GM23248 (cell line): ENCODE data around the gene SLC6A7. TPM values are rescaled to one million over a fixed set of nuclear protein-coding genes. Genes with fewer than 3 reads are reported as not detected.

ENCODE experiments used
- DNase-seq: peaks from one replicate; pipeline ENCODE4 v3.0.0-alpha.2; 2015
- H2AFZ ChIP-seq: fragments of 200-600 bp; sonication (generic); 2 replicates; pipeline ENCODE4 v1.6.1; 2016; ENCODE audit warnings: antibody characterized with exemption
- H3F3A ChIP-seq: fragments of 200-600 bp; sonication (generic); 2 replicates; pipeline ENCODE4 v1.6.1; 2016; ENCODE audit warnings: mild to moderate bottlenecking, antibody characterized with exemption, mixed run types; ENCODE audit not compliant: insufficient read depth
- H3K27ac ChIP-seq: fragments of 200-600 bp; sonication (generic); 2 replicates; pipeline ENCODE4 v1.5.1; 2016; ENCODE audit warnings: mild to moderate bottlenecking
- H3K27me3 ChIP-seq: fragments of 200-600 bp; sonication (generic); replicated peaks from 2 replicates; pipeline ENCODE4 v1.6.1; 2016; ENCODE audit warnings: mild to moderate bottlenecking; ENCODE audit not compliant: insufficient read depth
- H3K36me3 ChIP-seq: fragments of 200-600 bp; sonication (generic); 2 replicates; pipeline ENCODE4 v1.6.1; 2016; ENCODE audit warnings: low read depth, mild to moderate bottlenecking
- H3K4me1 ChIP-seq: fragments of 200-600 bp; sonication (generic); 2 replicates; pipeline ENCODE4 v1.6.1; 2016; ENCODE audit warnings: mild to moderate bottlenecking; ENCODE audit not compliant: insufficient read depth
- H3K4me2 ChIP-seq: fragments of 200-600 bp; sonication (generic); one replicate; pipeline ENCODE4 v1.6.1; 2016; ENCODE audit warnings: mild to moderate bottlenecking; ENCODE audit not compliant: unreplicated experiment
- H3K4me3 ChIP-seq: fragments of 200-600 bp; sonication (generic); 2 replicates; pipeline ENCODE4 v1.5.1; 2016; ENCODE audit warnings: mild to moderate bottlenecking
- H3K79me2 ChIP-seq: fragments of 200-600 bp; sonication (generic); 2 replicates; pipeline ENCODE4 v1.6.1; 2016; ENCODE audit warnings: mild to moderate bottlenecking; ENCODE audit not compliant: insufficient read depth
- H3K9ac ChIP-seq: fragments of 200-600 bp; sonication (generic); 2 replicates; pipeline ENCODE4 v1.6.1; 2016; ENCODE audit warnings: mild to moderate bottlenecking
- H3K9me2 ChIP-seq: fragments of 200-600 bp; sonication (generic); 2 replicates; pipeline ENCODE4 v1.6.1; 2016; ENCODE audit warnings: mixed run types, mild to moderate bottlenecking, moderate library complexity; ENCODE audit not compliant: insufficient read depth
- H3K9me3 ChIP-seq: fragments of 200-600 bp; sonication (generic); one replicate; pipeline ENCODE4 v1.6.1; 2017; ENCODE audit warnings: low read depth
- H4K20me1 ChIP-seq: fragments of 200-600 bp; sonication (generic); 2 replicates; pipeline ENCODE4 v1.6.0; 2016; ENCODE audit not compliant: insufficient read depth
- EZH2 ChIP-seq: fragments of 200-600 bp; sonication (generic); IDR thresholded peaks from 2 replicates; pipeline ENCODE4 v1.6.1; 2018; ENCODE audit warnings: antibody characterized with exemption, mild to moderate bottlenecking; ENCODE audit not compliant: insufficient read depth, poor library complexity, severe bottlenecking
- EZH2phosphoT487 ChIP-seq: fragments of 200-600 bp; sonication (generic); IDR thresholded peaks from 2 replicates; pipeline ENCODE4 v1.6.1; 2018; ENCODE audit warnings: antibody characterized with exemption, moderate library complexity, mild to moderate bottlenecking, low read depth; ENCODE audit not compliant: insufficient read depth
- WGBS, 2 experiments: methylation state at CpG; one replicate each; pipeline ENCODE4 v1.1.6; 2015 to 2017; ENCODE audit warnings: low lambda C conversion rate in 2 of 2, low coverage in 1 of 2; ENCODE audit errors: missing lambda C conversion rate in 2 of 2; 5-methylcytosine and 5-hydroxymethylcytosine counted together
- in situ Hi-C: fragments of 300-500 bp; cut with MboI; formaldehyde crosslinking; loops from 2 replicates; pipeline ENCODE4 v1.15.0; 2020
- polyA plus RNA-seq: library from polyadenylated mRNA; unstranded; fragments of >200 nt; fragmentation: Nextera tagmentation; extraction: Ambion mirVana; gene quantifications from 2 replicates; pipeline ENCODE4 v1.2.1, GENCODE V29; 2016
- total RNA-seq: library from RNA; depleted of rRNA; stranded (reverse); fragments of >200 nt; shearing (Covaris generic); gene quantifications from 2 replicates; pipeline ENCODE4 v1.2.3, GENCODE V29; 2014; rRNA removed

The SLC6A7 gene
- total RNA-seq, result not detected in 2 replicates
- polyA plus RNA-seq, result not detected in 2 replicates

DNA sequence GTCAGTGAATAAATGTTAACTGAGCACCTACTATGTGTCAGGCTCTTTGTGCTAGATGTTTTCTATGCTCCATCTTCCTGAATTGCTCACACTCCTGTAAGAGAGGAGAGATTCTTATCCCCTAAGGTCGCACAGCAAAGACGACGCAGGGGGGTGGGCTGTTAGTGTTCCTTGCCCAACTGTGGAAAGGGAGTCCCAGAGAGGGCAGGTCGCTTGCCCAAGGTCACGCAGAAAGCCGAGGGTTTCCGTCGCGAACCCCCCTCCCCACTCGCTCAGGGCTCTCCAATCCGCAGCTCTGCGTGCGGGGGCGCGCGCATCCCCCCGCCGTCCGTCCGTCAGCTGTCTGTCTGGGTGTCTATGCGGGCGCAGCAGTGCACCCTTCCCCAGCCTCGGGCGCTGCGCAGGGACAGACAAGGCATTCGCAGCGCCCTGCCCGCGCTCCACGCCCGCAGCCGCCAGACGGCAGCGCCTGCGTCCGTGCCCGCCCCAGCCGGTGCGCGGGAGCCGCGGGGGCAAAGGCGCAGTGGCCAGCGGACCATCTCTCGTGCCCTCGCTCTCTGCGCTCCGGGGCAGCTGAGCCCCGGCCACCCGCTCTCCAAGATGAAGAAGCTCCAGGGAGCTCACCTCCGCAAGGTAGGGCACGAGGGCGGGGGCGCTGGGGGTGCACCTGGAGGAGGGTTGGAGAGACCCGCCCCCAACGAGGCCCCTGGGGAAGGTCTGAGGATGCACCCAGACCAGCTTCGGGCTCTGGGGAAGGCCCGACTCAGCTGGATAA is at the start of gene SLC6A7:
Gene SLC6A7, plus strand, starts transcription at position 335 of the 775 bp plus-strand sequence. Its CDS starts 266 bp downstream, at position 601.
- Histone ChIP-seq H4K20me1 (no peaks in the 10 kb centered on the region), H3K36me3 (no peaks in the 10 kb centered on the region), H3K4me3 (no peak within 1 kb of the TSS), H3K9me2 (no peaks in the 10 kb centered on the region), H3K4me2 (peak within 1 kb of the TSS; percentile 57), H3K27ac (no peak within 1 kb of the TSS), H3F3A (no peaks in the 10 kb centered on the region), H3K9ac (no peak within 1 kb of the TSS), H2AFZ (no peak within 1 kb of the TSS), H3K27me3 (peaks cover 39% of the 10 kb centered on the region), H3K79me2 (no peaks in the 10 kb centered on the region), H3K9me3 (no peaks in the 10 kb centered on the region), H3K4me1 (no peaks in the 10 kb centered on the region)
- WGBS, 2 experiments, result 7 to 9% methylated on average over 46 to 58 of the region's 58 CpGs
- peak; percentile 34 for DNase-seq
- TF ChIP-seq EZH2phosphoT487, result no peak
- in situ Hi-C loops, result no loop called here

DNA sequence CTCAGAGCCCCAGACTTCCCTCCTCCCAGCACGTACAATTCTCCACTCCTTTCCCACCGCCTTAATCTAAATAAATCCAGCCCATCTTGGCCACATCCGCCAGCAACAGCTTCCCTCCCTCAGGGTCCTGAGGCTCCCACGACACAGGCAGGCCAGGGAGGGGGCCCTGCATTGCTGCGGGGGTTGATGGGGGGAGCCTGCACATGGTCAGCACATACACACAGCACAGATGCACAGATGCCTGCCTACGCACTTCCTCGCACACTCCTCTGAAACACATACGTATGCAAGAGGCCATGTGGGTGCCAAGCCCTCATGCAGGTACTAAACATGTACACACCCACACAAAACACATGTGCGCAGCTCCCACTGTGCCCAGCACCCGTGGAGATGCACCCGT is 49.0 kb upstream of the SLC6A7 start:
- 46 to 54% methylated on average over 10 to 11 of the region's 11 CpGs for WGBS, 2 experiments
- no peaks in the 10 kb centered on the region for H3K27me3 ChIP-seq
- no peak overlapping the region for H2AFZ ChIP-seq
- no peak overlapping the region for H3K4me2 ChIP-seq
- no peaks in the 10 kb centered on the region for H4K20me1 ChIP-seq
- H3K79me2 ChIP-seq, result peaks cover 65% of the 10 kb centered on the region
- H3K27ac ChIP-seq, result peak overlapping the region; percentile 94
- no peaks in the 10 kb centered on the region for H3K9me2 ChIP-seq
- in situ Hi-C loops, result no loop called here
- H3K4me3 ChIP-seq, result no peak overlapping the region
- H3K36me3 ChIP-seq, result no peaks in the 10 kb centered on the region
- H3K4me1 ChIP-seq, result peaks cover 86% of the 10 kb centered on the region
- TF ChIP-seq EZH2phosphoT487 (no peak), EZH2 (no peak)
- DNase-seq, result peak; percentile 36
- peaks cover 53% of the 10 kb centered on the region for H3F3A ChIP-seq
- H3K9ac ChIP-seq, result peak overlapping the region; percentile 79
- H3K9me3 ChIP-seq, result no peaks in the 10 kb centered on the region

DNA sequence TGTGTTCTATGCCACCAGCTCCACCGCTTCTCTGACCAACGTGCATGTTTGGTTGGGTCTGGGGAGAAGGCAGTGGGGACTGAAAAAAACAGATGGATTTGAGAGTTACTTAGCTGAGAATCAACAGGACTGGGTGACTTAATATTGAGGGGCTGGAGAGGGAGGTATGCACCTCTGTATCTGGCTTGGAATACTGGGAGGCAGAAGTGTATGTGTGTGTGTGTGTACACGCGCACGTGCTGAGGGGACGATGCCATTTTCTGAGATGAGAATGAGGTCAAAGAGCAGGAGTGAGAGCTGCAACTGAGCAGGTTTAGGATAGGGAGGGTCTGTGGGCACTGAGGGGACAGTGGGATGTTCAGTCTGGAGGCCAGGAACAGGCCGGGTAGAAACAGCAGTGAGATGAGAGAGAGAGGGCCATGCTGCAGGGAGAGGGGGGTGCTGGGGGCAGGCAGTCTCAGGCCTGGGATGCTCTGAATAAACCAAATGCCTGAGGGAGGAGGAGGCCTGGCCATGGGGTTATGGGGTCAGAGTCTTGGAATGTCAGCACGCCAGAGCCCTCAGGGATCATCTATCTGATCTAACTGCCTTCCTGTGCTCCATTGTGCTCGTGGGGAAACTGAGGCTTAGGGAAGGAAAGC is 48.2 kb upstream of the SLC6A7 start:
- no peak for TF ChIP-seq EZH2
- TF ChIP-seq EZH2phosphoT487, result no peak
- H4K20me1 ChIP-seq, result no peaks in the 10 kb centered on the region
- H3F3A ChIP-seq, result peaks cover 61% of the 10 kb centered on the region
- peak overlapping the region; percentile 94 for H3K27ac ChIP-seq
- no peaks in the 10 kb centered on the region for H3K9me2 ChIP-seq
- no peaks in the 10 kb centered on the region for H3K9me3 ChIP-seq
- peak; percentile 70 for DNase-seq
- H3K27me3 ChIP-seq, result no peaks in the 10 kb centered on the region
- 63 to 65% methylated on average over 9 of the region's 9 CpGs for WGBS, 2 experiments
- peak overlapping the region; percentile 79 for H3K9ac ChIP-seq
- H3K36me3 ChIP-seq, result no peaks in the 10 kb centered on the region
- no peak overlapping the region for H2AFZ ChIP-seq
- H3K79me2 ChIP-seq, result peaks cover 74% of the 10 kb centered on the region
- H3K4me1 ChIP-seq, result peaks cover 90% of the 10 kb centered on the region
- H3K4me3 ChIP-seq, result no peak overlapping the region
- in situ Hi-C loops, result no loop called here
- H3K4me2 ChIP-seq, result no peak overlapping the region

DNA sequence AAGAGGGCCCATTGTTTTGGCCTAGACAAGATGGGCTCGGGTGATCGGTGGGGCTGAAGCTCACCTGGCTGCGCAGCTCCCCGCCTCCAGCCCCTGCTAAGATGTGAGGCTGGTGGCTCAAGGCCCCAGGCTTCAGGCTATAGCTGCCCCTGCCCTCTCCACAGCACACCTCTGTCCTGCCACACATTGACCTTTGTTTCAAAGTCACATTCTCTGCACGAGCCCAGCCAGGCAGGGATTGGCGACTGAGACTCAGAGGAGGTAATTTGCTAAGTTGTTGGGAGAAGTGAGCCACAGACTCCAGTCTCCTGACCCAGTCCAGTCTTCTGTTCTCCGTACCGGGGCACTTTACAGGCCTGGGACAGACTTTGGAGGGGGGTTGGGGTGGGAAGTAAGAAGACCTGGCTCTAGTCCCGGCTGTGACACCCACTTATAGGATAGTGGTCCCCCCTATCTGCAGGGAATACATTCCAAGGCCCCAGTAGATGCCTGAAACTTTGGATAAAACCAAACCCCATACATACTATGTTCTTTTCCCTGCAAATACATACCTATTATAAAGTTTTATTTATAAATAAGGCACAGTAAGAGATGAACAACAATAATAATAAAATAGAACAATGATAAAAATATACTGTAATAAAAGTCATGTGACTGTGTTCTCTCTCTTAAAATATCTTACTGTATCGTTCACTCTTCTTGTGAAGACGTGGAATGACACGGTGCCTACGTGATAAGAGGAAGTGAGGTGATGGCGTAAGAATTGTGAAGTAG is 47.5 kb upstream of the SLC6A7 start:
- H3K4me3 ChIP-seq, result no peak overlapping the region
- H3K9ac ChIP-seq, result peak overlapping the region; percentile 79
- no peaks in the 10 kb centered on the region for H3K27me3 ChIP-seq
- H3F3A ChIP-seq, result peaks cover 64% of the 10 kb centered on the region
- H3K79me2 ChIP-seq, result peaks cover 74% of the 10 kb centered on the region
- peak overlapping the region; percentile 61 for H3K4me2 ChIP-seq
- peak overlapping the region; percentile 94 for H3K27ac ChIP-seq
- WGBS, 2 experiments, result 59 to 60% methylated on average over 14 of the region's 14 CpGs
- in situ Hi-C loops, result no loop called here
- DNase-seq, result no peak
- H2AFZ ChIP-seq, result no peak overlapping the region
- H3K9me2 ChIP-seq, result no peaks in the 10 kb centered on the region
- no peaks in the 10 kb centered on the region for H3K9me3 ChIP-seq
- H3K4me1 ChIP-seq, result peaks cover 83% of the 10 kb centered on the region
- TF ChIP-seq EZH2 (no peak), EZH2phosphoT487 (no peak)
- H3K36me3 ChIP-seq, result no peaks in the 10 kb centered on the region
- H4K20me1 ChIP-seq, result no peaks in the 10 kb centered on the region
